CD14-positive monocyte (primary cell): Measurements from ENCODE around the gene TSPEAR. TPM values are rescaled to one million over a fixed set of nuclear protein-coding genes. Genes with fewer than 3 reads are reported as not detected.

Experiments
- DNase-seq, 3 donors: peaks; one replicate each; pipeline ENCODE4 v3.0.0-alpha.2; 2011 to 2022
- H2AFZ ChIP-seq: 2 replicates; pipeline ENCODE4 v1.6.0; 2012; ENCODE audit warnings: mild to moderate bottlenecking, low read depth, low read length, inconsistent platforms; ENCODE audit not compliant: insufficient read depth, poor library complexity, severe bottlenecking
- H3K27ac ChIP-seq, 2 donors: 1 replicate in 1 of 2; 2 replicates in 1 of 2; pipeline ENCODE4 v1.5.1; 2012 to 2013; ENCODE audit warnings: low read length in 2 of 2, control low read depth in 1 of 2, inconsistent platforms in 1 of 2, low read depth in 1 of 2, mild to moderate bottlenecking in 1 of 2
- H3K27me3 ChIP-seq, 2 donors: one replicate each; pipeline versions ENCODE4 v1.6.0 to v1.6.1; 2011 to 2013; ENCODE audit warnings: low read length in 2 of 2; ENCODE audit not compliant: control insufficient read depth in 2 of 2, insufficient read depth in 2 of 2
- H3K36me3 ChIP-seq, 2 donors: replicated peaks in 1 of 2; 1 replicate in 1 of 2; 2 replicates in 1 of 2; pipeline versions ENCODE4 v1.5.1 to v1.6.1; 2012 to 2013; ENCODE audit warnings: low read length in 2 of 2, control low read depth in 1 of 2, inconsistent platforms in 1 of 2, mild to moderate bottlenecking in 1 of 2; ENCODE audit not compliant: insufficient read depth in 2 of 2, control insufficient read depth in 1 of 2
- H3K4me1 ChIP-seq, 2 donors: 1 replicate in 1 of 2; 2 replicates in 1 of 2; pipeline versions ENCODE4 v1.5.1 to v1.6.1; 2012 to 2013; ENCODE audit warnings: low read length in 2 of 2, control low read depth in 1 of 2, inconsistent platforms in 1 of 2, mild to moderate bottlenecking in 1 of 2, moderate library complexity in 1 of 2; ENCODE audit not compliant: insufficient read depth in 2 of 2, control insufficient read depth in 1 of 2
- H3K4me2 ChIP-seq: replicated peaks from 2 replicates; pipeline ENCODE3; 2012; ENCODE audit warnings: low read length, moderate library complexity, mild to moderate bottlenecking; ENCODE audit not compliant: poor library complexity, severe bottlenecking; ENCODE audit errors: extremely low read depth
- H3K4me3 ChIP-seq, 3 experiments: fragments of 200-600 bp in 1 of 3; sonication (generic) in 1 of 3; replicated peaks in 1 of 3; 1 replicate in 2 of 3; 2 replicates in 1 of 3; pipeline ENCODE4 v1.5.1; 2011 to 2013; ENCODE audit warnings: low read length in 3 of 3, mild to moderate bottlenecking in 3 of 3, control low read depth in 2 of 3, low read depth in 2 of 3, inconsistent platforms in 1 of 3, moderate library complexity in 1 of 3
- H3K79me2 ChIP-seq: 2 replicates; pipeline ENCODE4 v1.6.0; 2012; ENCODE audit warnings: mild to moderate bottlenecking, control low read depth, inconsistent platforms, low read length, moderate library complexity; ENCODE audit not compliant: insufficient read depth
- H3K9ac ChIP-seq: 2 replicates; pipeline ENCODE4 v1.6.0; 2017; ENCODE audit warnings: low read length, mild to moderate bottlenecking; ENCODE audit not compliant: insufficient read depth, poor library complexity, severe bottlenecking
- H3K9me3 ChIP-seq, 2 donors: replicated peaks in 1 of 2; 1 replicate in 1 of 2; 2 replicates in 1 of 2; pipeline versions ENCODE4 v1.5.1 to v1.6.1; 2012 to 2013; ENCODE audit warnings: low read length in 2 of 2, control low read depth in 1 of 2; ENCODE audit not compliant: control insufficient read depth in 1 of 2, insufficient read depth in 1 of 2
- H4K20me1 ChIP-seq: 2 replicates; pipeline ENCODE4 v1.6.0; 2012; ENCODE audit warnings: mild to moderate bottlenecking, low read length, control low read depth, moderate library complexity; ENCODE audit not compliant: insufficient read depth
- H3K27ac Mint-ChIP-seq, 7 donors: one replicate each; pipeline ENCODE4 v1.8.0; 2020; ENCODE audit warnings: mild to moderate bottlenecking in 7 of 7, mixed read lengths in 7 of 7, moderate library complexity in 6 of 7, inconsistent platforms in 2 of 7
- H3K27me3 Mint-ChIP-seq, 3 donors: one replicate each; pipeline ENCODE4 v1.8.0; 2021 to 2022; ENCODE audit warnings: low read depth in 3 of 3, mild to moderate bottlenecking in 3 of 3, mixed read lengths in 3 of 3, moderate library complexity in 3 of 3, inconsistent platforms in 1 of 3
- H3K36me3 Mint-ChIP-seq, 2 donors: one replicate each; pipeline ENCODE4 v1.8.0; 2020; ENCODE audit warnings: mixed read lengths in 2 of 2, inconsistent platforms in 1 of 2, mild to moderate bottlenecking in 1 of 2
- H3K4me1 Mint-ChIP-seq: one replicate; pipeline ENCODE4 v1.8.0; 2020; ENCODE audit warnings: mild to moderate bottlenecking, mixed read lengths
- H3K4me3 Mint-ChIP-seq, 2 donors: one replicate each; pipeline ENCODE4 v1.8.0; 2020; ENCODE audit warnings: mild to moderate bottlenecking in 2 of 2, mixed read lengths in 2 of 2, moderate library complexity in 1 of 2
- H3K9me3 Mint-ChIP-seq, 7 donors: one replicate each; pipeline ENCODE4 v1.8.0; 2020 to 2022; ENCODE audit warnings: mixed read lengths in 7 of 7, mild to moderate bottlenecking in 6 of 7, moderate library complexity in 6 of 7, inconsistent platforms in 2 of 7
- WGBS: methylation state at CpG from one replicate; pipeline ENCODE4 v1.1.5; 2013; ENCODE audit warnings: missing lambda C conversion rate; ENCODE audit not compliant: insufficient coverage; 5-methylcytosine and 5-hydroxymethylcytosine counted together
- intact Hi-C, 2 donors: fragments of 100-400 bp; cut with micrococcal nuclease; formaldehyde crosslinking; loops; one replicate each; pipeline versions ENCODE4 v1.15.0 to v1.15.1; 2023
- polyA plus RNA-seq, 3 donors: library from polyadenylated mRNA; depleted of rRNA in 1 of 3; unstranded in 2 of 3; stranded (reverse) in 1 of 3; fragments of 300-500 nt in 2 of 3; fragments of >200 nt in 1 of 3; fragmentation: Illumina TruSeq in 2 of 3; gene quantifications; 1 replicate in 2 of 3; 2 replicates in 1 of 3; pipeline ENCODE4 v1.2.3, GENCODE V29; 2012 to 2021
- TF ChIP-seq, protein P1 (sequence below): fragments of 200-600 bp; IDR thresholded peaks from one replicate; pipeline ENCODE4 v1.8.0; 2022; ENCODE audit warnings: antibody characterized with exemption, mild to moderate bottlenecking

Gene TSPEAR
- polyA plus RNA-seq, 3 donors: not detected

DNA sequence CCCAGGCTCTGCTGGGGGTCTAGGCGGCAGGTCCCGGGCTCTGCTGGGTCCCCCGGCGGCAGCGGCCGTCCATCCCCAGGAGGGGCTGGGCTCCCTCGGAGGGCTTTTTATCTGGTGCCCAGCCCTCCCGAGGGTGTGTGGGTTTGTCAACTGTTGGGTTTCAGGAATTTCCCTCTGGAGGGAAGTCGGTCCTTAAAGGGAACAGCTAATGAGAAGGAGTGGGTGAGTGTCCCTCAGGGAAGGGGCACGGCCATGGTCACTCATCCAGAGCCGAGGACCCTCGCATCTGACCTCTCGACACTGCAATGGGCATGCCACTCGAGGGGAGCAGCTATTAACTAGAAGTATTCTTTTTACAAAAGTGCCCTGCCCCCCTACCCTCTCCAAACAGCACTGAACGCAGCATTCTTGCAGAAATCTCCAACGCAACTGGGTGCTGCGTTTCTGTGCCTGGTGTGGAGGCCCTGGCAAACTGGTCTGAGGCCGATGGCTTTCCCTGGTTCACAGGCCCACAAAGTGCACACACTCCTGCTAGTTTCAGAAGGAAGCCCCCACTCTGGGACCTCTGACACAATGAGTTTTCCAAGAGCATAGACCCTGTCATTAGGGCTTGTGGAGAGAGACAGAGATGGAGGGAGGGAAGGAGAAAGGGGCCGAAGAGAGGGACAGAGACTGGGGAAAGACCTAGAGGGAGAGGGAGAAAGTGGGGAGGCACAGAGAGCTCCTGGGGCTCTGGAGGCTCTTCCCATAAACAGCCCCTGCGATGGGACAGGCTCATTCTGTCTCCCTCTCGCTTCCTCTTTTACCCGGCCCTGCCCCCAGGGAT, 1.0 kb upstream of the TSPEAR start:
- Histone ChIP-seq H3K4me2 (no peak overlapping the region), H3K4me3 (no peak overlapping the region), H3K79me2 (no peaks in the 10 kb centered on the region), H3K27me3 (peaks cover 64 to 91% of the 10 kb centered on the region in 2 donors), H4K20me1 (no peaks in the 10 kb centered on the region), H3K27ac (no peak overlapping the region), H3K4me1 (no peaks in the 10 kb centered on the region), H3K9me3 (peaks cover 0 to 41% of the 10 kb centered on the region in 2 donors), H2AFZ (no peak overlapping the region), H3K36me3 (no peaks in the 10 kb centered on the region), H3K9ac (no peak overlapping the region)
- Mint-ChIP-seq H3K4me3 (peak overlapping the region in 1 of 2 donors; percentile 59), H3K36me3 (peaks cover 2 to 4% of the 10 kb centered on the region in 2 donors), H3K27me3 (peaks cover 83 to 94% (median 91%) of the 10 kb centered on the region in 3 donors), H3K4me1 (peaks cover 1% of the 10 kb centered on the region), H3K27ac (no peak overlapping the region), H3K9me3 (peaks cover 0 to 20% (median 6%) of the 10 kb centered on the region in 7 donors)
- WGBS: 10% methylated on average over 14 of the region's 22 CpGs
- no peak for DNase-seq
- intact Hi-C loops: no loop called here
- TF ChIP-seq, protein P1, sequence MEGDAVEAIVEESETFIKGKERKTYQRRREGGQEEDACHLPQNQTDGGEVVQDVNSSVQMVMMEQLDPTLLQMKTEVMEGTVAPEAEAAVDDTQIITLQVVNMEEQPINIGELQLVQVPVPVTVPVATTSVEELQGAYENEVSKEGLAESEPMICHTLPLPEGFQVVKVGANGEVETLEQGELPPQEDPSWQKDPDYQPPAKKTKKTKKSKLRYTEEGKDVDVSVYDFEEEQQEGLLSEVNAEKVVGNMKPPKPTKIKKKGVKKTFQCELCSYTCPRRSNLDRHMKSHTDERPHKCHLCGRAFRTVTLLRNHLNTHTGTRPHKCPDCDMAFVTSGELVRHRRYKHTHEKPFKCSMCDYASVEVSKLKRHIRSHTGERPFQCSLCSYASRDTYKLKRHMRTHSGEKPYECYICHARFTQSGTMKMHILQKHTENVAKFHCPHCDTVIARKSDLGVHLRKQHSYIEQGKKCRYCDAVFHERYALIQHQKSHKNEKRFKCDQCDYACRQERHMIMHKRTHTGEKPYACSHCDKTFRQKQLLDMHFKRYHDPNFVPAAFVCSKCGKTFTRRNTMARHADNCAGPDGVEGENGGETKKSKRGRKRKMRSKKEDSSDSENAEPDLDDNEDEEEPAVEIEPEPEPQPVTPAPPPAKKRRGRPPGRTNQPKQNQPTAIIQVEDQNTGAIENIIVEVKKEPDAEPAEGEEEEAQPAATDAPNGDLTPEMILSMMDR: no peak

DNA sequence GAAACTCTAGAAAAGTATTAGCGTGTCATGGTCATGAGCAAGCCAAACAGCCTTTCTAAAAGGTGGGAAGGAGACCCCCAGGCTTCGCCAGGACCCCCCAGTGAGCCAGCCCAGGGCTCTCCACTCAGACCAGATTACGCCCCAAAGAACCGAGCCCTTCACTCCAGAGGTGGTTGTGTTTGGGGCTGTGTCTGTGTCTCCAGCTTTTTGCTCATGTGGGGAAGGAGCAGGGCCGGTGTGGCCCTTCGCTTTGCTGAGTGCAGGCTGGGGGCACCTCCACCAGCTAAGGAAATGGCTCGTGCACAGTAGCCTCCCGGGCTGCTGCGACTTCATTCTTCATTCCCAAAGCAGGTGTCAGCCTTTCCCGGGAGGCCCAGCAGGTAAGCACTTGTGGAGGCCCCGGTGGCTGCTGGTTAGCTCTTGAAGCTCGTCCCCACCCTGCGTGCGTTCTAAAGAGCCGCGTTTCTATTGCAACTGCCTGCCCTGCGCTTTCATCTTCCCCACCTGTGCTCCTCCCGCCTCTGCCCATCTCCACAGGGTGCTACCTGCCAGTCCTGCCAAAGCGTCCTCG, 531 bp downstream of the TSPEAR start:
- peak overlapping the region in 1 of 2 donors; percentile 64 for H3K4me3 Mint-ChIP-seq
- peak overlapping the region in 1 of 7 donors; percentile 5 for H3K27ac Mint-ChIP-seq
- H3K79me2 ChIP-seq: no peaks in the 10 kb centered on the region
- H3K4me1 Mint-ChIP-seq: peaks cover 1% of the 10 kb centered on the region
- H3K36me3 ChIP-seq: no peaks in the 10 kb centered on the region
- no peak overlapping the region for H2AFZ ChIP-seq
- no peak for DNase-seq
- peaks cover 4 to 32% (median 17%) of the 10 kb centered on the region in 7 donors for H3K9me3 Mint-ChIP-seq
- H3K4me3 ChIP-seq: no peak overlapping the region
- peaks cover 0 to 9% of the 10 kb centered on the region in 2 donors for H3K36me3 Mint-ChIP-seq
- peaks cover 75 to 95% of the 10 kb centered on the region in 2 donors for H3K27me3 ChIP-seq
- H3K27me3 Mint-ChIP-seq: peaks cover 93 to 100% (median 98%) of the 10 kb centered on the region in 3 donors
- H3K4me1 ChIP-seq: no peaks in the 10 kb centered on the region
- intact Hi-C loops: no loop called here
- no peaks in the 10 kb centered on the region for H4K20me1 ChIP-seq
- no peak overlapping the region for H3K27ac ChIP-seq
- WGBS: 1% methylated on average over 17 of the region's 20 CpGs
- H3K9ac ChIP-seq: no peak overlapping the region
- peaks cover 7 to 51% of the 10 kb centered on the region in 2 donors for H3K9me3 ChIP-seq
- TF ChIP-seq, protein P1: no peak
- H3K4me2 ChIP-seq: no peak overlapping the region
